Measurements from ENCODE around the gene SSBP3.
A peak's percentile ranks its signal among the peaks of the same experiment; 100 is the strongest.

Gene SSBP3

DNA sequence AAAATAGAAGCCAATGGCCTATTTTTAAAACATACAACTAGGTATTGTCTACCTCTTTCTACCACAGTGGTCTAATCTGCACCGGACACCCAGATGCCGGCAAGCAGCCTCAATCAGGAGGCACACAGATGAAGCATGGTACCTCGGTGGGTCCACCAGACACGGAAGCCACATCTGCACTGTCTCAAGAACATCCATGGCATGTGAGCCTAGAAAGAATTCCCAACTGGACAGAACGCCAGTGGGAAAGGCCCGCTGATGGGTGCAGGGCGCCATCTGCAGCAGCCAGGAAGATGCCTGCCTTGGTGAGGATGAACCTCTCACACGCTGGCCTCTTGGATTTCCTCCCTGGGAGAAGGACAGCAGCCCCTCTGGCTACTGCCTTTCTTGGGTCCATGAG is 126.7 kb downstream of the SSBP3 start:
- no peak overlapping the region for H3K4me3 ChIP-seq (ENCODE audit: low read depth, low read length)
- TF ChIP-seq, protein P1, sequence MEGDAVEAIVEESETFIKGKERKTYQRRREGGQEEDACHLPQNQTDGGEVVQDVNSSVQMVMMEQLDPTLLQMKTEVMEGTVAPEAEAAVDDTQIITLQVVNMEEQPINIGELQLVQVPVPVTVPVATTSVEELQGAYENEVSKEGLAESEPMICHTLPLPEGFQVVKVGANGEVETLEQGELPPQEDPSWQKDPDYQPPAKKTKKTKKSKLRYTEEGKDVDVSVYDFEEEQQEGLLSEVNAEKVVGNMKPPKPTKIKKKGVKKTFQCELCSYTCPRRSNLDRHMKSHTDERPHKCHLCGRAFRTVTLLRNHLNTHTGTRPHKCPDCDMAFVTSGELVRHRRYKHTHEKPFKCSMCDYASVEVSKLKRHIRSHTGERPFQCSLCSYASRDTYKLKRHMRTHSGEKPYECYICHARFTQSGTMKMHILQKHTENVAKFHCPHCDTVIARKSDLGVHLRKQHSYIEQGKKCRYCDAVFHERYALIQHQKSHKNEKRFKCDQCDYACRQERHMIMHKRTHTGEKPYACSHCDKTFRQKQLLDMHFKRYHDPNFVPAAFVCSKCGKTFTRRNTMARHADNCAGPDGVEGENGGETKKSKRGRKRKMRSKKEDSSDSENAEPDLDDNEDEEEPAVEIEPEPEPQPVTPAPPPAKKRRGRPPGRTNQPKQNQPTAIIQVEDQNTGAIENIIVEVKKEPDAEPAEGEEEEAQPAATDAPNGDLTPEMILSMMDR (conservative IDR thresholded peaks at IDR 0.05; ENCODE audit: low read depth, low read length), result no peak
- no peak for DNase-seq (ENCODE audit: low read depth)

DNA sequence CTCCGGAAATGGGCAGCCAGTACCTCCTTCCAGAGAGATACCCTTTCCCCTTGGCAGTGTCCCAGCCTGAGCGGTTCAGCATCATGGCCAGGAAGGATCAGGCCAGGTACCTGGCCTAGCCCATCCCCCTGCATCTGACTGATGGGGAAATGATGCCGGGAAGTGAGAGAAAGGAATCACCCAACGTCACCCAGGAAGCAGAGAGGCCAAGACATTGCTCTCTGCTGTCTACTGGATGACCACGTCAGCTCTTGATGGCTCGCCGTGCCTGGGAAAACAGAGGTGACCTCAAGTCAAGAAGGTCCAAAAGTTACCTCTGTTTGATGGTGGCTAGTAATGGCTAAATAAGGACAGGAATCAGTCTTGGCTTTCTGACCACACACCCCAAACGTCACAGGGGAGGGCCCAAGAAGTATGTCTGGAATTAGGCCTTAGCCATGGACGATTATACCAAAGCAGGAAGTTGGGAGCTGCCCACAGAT is 127.2 kb downstream of the SSBP3 start:
- H3K4me3 ChIP-seq (ENCODE audit: low read depth, low read length), result no peak overlapping the region
- TF ChIP-seq, protein P1 (conservative IDR thresholded peaks at IDR 0.05; ENCODE audit: low read depth, low read length), result no peak
- peak; percentile 78 for DNase-seq (ENCODE audit: low read depth)

- TF ChIP-seq, protein P1 (conservative IDR thresholded peaks at IDR 0.05; ENCODE audit: low read depth, low read length), result peak; percentile 8
- peak; percentile 79 for DNase-seq (ENCODE audit: low read depth)
Observed at GRCh38 chr1:54277451-54278341, 128.5 kb downstream of the SSBP3 start.

DNA sequence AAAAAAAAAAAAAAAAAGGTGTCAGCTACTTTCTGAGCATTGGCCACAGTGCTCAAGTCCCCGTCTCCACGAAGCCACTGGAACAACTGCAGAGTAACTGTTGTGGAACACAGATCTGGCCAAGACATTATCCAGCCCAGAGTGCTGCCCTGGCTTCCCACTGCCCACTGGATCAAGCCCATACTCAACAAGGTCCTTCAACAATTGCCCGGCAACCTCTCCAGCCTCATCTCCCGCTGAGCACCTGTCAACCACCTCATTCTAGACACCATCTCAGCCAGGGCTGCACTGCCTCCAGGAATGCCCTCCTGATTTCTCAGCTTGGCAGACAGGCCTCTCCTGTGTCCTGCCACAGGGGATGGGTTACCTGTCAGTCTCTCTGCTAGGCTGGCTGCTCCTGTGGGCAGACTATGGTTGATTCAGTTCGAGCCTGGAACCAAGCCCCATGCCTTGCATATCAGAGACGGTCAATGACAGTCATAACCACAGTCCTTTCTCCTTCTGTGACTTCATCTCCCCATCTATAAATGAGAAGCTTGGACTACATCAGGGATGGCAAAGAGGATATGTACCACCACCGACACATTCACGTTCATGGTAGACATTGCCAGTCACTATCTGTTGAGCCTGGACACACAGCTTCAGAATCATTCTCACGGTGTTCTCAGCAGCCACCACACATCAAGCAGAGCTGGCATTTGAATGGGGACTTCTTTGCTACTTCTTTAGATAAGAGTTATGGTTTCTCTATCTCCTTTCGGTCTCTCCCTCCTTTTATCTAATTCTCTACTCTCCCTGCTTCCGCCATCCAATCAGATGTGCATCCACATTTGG is 129.4 kb downstream of the SSBP3 start:
- H3K4me3 ChIP-seq (ENCODE audit: low read depth, low read length), result no peak overlapping the region
- TF ChIP-seq, protein P1 (conservative IDR thresholded peaks at IDR 0.05; ENCODE audit: low read depth, low read length), result no peak
- no peak for DNase-seq (ENCODE audit: low read depth)

More at GRCh38 chr1:54277451-54278341, 128.5 kb downstream of the SSBP3 start:
- no peak overlapping the region for H3K4me3 ChIP-seq (ENCODE audit: low read depth, low read length)

DNA sequence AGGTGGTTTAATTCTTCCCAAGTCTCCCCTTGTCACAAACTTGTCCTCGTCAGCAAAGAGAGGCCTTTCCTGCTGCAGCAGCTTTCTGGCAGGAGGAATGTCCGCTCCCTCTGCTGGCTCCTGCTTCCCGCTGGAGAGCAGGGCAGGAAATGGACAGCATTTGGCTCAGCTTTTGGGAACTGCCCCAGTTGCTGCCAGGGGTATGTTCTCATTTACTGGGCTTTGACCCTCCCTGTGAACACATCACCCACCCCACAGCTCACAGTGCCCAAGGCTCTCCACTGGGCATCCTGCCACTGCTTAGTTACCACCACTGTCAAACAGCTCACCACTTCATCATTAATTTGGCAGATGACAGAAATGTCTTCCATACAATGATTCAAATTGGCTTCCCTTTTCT is 130.8 kb downstream of the SSBP3 start:
- no peak overlapping the region for H3K4me3 ChIP-seq (ENCODE audit: low read depth, low read length)
- no peak for DNase-seq (ENCODE audit: low read depth)
- TF ChIP-seq, protein P1 (conservative IDR thresholded peaks at IDR 0.05; ENCODE audit: low read depth, low read length), result peak; percentile 50

DNA sequence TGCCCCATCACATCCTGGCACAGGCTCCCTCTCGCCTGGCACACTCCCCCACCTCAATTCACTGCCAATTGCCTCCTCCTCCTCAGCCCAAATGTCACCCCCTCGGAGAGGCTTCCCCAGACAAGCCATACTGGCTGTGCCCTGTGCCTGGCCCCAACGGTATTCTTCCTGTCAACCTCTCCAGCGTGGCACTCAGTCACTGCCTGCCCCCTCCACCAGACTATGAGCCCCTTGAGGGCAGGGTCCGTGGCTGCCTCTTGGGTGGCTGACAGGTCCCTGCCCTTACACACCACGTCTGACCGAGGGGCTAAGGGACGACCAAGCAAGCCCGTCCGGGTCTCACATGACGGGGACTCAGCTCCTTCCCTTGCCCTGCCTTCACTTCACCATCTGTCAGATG is 131.3 kb downstream of the SSBP3 start:
- no peak for DNase-seq (ENCODE audit: low read depth)
- TF ChIP-seq, protein P1 (conservative IDR thresholded peaks at IDR 0.05; ENCODE audit: low read depth, low read length), result no peak
- H3K4me3 ChIP-seq (ENCODE audit: low read depth, low read length), result no peak overlapping the region
